ENCODE results near the gene PEAK1. TPM values are rescaled to one million over a fixed set of nuclear protein-coding genes. Genes with fewer than 3 reads are reported as not detected.

The PEAK1 gene
- total and polyA plus RNA-seq, 2 experiments from 2014 or later: 7.8 to 34.1 TPM

DNA sequence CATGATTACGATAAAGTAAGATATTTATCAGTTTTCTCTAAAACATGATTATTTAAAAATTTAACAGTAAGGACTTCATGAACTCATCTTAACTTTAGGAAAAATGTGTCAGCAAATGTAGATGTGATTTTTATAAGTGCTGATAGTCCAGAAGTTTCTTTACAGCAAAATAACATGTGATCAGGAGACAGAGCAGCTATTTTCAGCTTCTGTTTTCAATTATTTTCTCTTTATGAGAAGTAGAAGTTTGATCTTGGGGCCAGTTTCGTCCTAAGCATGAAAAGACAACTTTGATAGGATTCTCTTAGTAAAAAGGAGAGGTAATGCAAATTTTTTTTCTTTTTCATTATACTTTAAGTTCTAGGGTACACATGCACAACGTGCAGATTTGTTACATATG, 252.5 kb downstream of the PEAK1 start:
- no peaks in the 10 kb centered on the region for H3K27me3 ChIP-seq (ENCODE audit: insufficient read depth)
- H3F3A ChIP-seq (replicated peaks; ENCODE audit: low read depth): no peaks in the 10 kb centered on the region
- H3K4me3 ChIP-seq: no peak overlapping the region
- TF ChIP-seq CREB1 (CRISPR knock-in tag; IDR thresholded peaks at IDR 0.05; ENCODE audit: low read depth): no peak
- TF ChIP-seq JUNB (IDR thresholded peaks at IDR 0.05; ENCODE audit: unreplicated experiment): no peak
- TF ChIP-seq EZH2phosphoT487 (IDR thresholded peaks at IDR 0.05; ENCODE audit: unreplicated experiment): no peak
- no peak for TF ChIP-seq STAT1 (IDR thresholded peaks at IDR 0.05; ENCODE audit: unreplicated experiment)
- no peak for TF ChIP-seq ZNF114 (CRISPR knock-in tag; IDR thresholded peaks at IDR 0.05)
- TF ChIP-seq, protein P1, sequence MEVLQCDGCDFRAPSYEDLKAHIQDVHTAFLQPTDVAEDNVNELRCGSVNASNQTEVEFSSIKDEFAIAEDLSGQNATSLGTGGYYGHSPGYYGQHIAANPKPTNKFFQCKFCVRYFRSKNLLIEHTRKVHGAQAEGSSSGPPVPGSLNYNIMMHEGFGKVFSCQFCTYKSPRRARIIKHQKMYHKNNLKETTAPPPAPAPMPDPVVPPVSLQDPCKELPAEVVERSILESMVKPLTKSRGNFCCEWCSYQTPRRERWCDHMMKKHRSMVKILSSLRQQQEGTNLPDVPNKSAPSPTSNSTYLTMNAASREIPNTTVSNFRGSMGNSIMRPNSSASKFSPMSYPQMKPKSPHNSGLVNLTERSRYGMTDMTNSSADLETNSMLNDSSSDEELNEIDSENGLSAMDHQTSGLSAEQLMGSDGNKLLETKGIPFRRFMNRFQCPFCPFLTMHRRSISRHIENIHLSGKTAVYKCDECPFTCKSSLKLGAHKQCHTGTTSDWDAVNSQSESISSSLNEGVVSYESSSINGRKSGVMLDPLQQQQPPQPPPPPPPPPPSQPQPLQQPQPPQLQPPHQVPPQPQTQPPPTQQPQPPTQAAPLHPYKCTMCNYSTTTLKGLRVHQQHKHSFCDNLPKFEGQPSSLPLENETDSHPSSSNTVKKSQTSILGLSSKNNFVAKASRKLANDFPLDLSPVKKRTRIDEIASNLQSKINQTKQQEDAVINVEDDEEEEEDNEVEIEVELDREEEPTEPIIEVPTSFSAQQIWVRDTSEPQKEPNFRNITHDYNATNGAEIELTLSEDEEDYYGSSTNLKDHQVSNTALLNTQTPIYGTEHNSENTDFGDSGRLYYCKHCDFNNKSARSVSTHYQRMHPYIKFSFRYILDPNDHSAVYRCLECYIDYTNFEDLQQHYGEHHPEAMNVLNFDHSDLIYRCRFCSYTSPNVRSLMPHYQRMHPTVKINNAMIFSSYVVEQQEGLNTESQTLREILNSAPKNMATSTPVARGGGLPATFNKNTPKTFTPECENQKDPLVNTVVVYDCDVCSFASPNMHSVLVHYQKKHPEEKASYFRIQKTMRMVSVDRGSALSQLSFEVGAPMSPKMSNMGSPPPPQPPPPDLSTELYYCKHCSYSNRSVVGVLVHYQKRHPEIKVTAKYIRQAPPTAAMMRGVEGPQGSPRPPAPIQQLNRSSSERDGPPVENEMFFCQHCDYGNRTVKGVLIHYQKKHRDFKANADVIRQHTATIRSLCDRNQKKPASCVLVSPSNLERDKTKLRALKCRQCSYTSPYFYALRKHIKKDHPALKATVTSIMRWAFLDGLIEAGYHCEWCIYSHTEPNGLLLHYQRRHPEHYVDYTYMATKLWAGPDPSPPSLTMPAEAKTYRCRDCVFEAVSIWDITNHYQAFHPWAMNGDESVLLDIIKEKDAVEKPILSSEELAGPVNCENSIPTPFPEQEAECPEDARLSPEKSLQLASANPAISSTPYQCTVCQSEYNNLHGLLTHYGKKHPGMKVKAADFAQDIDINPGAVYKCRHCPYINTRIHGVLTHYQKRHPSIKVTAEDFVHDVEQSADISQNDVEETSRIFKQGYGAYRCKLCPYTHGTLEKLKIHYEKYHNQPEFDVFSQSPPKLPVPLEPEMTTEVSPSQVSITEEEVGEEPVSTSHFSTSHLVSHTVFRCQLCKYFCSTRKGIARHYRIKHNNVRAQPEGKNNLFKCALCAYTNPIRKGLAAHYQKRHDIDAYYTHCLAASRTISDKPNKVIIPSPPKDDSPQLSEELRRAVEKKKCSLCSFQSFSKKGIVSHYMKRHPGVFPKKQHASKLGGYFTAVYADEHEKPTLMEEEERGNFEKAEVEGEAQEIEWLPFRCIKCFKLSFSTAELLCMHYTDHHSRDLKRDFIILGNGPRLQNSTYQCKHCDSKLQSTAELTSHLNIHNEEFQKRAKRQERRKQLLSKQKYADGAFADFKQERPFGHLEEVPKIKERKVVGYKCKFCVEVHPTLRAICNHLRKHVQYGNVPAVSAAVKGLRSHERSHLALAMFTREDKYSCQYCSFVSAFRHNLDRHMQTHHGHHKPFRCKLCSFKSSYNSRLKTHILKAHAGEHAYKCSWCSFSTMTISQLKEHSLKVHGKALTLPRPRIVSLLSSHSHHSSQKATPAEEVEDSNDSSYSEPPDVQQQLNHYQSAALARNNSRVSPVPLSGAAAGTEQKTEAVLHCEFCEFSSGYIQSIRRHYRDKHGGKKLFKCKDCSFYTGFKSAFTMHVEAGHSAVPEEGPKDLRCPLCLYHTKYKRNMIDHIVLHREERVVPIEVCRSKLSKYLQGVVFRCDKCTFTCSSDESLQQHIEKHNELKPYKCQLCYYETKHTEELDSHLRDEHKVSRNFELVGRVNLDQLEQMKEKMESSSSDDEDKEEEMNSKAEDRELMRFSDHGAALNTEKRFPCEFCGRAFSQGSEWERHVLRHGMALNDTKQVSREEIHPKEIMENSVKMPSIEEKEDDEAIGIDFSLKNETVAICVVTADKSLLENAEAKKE (CRISPR knock-in tag; IDR thresholded peaks at IDR 0.05): no peak
- no peak for TF ChIP-seq ZNF331 (CRISPR knock-in tag; IDR thresholded peaks at IDR 0.05; ENCODE audit: low read depth)
- TF ChIP-seq, protein P2, sequence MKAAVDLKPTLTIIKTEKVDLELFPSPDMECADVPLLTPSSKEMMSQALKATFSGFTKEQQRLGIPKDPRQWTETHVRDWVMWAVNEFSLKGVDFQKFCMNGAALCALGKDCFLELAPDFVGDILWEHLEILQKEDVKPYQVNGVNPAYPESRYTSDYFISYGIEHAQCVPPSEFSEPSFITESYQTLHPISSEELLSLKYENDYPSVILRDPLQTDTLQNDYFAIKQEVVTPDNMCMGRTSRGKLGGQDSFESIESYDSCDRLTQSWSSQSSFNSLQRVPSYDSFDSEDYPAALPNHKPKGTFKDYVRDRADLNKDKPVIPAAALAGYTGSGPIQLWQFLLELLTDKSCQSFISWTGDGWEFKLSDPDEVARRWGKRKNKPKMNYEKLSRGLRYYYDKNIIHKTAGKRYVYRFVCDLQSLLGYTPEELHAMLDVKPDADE (IDR thresholded peaks at IDR 0.05): no peak
- no peak for TF ChIP-seq EZH2 (IDR thresholded peaks at IDR 0.05; ENCODE audit: low read depth, unreplicated experiment)
- TF ChIP-seq POLR2AphosphoS5 (IDR thresholded peaks at IDR 0.05; ENCODE audit: low read depth): no peak
- TF ChIP-seq, protein P3, sequence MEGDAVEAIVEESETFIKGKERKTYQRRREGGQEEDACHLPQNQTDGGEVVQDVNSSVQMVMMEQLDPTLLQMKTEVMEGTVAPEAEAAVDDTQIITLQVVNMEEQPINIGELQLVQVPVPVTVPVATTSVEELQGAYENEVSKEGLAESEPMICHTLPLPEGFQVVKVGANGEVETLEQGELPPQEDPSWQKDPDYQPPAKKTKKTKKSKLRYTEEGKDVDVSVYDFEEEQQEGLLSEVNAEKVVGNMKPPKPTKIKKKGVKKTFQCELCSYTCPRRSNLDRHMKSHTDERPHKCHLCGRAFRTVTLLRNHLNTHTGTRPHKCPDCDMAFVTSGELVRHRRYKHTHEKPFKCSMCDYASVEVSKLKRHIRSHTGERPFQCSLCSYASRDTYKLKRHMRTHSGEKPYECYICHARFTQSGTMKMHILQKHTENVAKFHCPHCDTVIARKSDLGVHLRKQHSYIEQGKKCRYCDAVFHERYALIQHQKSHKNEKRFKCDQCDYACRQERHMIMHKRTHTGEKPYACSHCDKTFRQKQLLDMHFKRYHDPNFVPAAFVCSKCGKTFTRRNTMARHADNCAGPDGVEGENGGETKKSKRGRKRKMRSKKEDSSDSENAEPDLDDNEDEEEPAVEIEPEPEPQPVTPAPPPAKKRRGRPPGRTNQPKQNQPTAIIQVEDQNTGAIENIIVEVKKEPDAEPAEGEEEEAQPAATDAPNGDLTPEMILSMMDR (conservative IDR thresholded peaks at IDR 0.05; ENCODE audit: low read depth in 2 of 2): no peak
- TF ChIP-seq NANOG (IDR thresholded peaks at IDR 0.05; ENCODE audit: borderline replicate concordance): no peak
- TF ChIP-seq, protein P4, sequence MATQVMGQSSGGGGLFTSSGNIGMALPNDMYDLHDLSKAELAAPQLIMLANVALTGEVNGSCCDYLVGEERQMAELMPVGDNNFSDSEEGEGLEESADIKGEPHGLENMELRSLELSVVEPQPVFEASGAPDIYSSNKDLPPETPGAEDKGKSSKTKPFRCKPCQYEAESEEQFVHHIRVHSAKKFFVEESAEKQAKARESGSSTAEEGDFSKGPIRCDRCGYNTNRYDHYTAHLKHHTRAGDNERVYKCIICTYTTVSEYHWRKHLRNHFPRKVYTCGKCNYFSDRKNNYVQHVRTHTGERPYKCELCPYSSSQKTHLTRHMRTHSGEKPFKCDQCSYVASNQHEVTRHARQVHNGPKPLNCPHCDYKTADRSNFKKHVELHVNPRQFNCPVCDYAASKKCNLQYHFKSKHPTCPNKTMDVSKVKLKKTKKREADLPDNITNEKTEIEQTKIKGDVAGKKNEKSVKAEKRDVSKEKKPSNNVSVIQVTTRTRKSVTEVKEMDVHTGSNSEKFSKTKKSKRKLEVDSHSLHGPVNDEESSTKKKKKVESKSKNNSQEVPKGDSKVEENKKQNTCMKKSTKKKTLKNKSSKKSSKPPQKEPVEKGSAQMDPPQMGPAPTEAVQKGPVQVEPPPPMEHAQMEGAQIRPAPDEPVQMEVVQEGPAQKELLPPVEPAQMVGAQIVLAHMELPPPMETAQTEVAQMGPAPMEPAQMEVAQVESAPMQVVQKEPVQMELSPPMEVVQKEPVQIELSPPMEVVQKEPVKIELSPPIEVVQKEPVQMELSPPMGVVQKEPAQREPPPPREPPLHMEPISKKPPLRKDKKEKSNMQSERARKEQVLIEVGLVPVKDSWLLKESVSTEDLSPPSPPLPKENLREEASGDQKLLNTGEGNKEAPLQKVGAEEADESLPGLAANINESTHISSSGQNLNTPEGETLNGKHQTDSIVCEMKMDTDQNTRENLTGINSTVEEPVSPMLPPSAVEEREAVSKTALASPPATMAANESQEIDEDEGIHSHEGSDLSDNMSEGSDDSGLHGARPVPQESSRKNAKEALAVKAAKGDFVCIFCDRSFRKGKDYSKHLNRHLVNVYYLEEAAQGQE (IDR thresholded peaks at IDR 0.05; ENCODE audit: unreplicated experiment): no peak
- no peaks in the 10 kb centered on the region for H3K36me3 Mint-ChIP-seq (ENCODE audit: low read depth)
- peaks cover 29% of the 10 kb centered on the region for H3K4me1 Mint-ChIP-seq
- DNase-seq (ENCODE audit: low spot score) (no peak), ATAC-seq (no peak)
- H2AFZ ChIP-seq: no peak overlapping the region
- no peaks in the 10 kb centered on the region for H4K20me1 ChIP-seq (replicated peaks; ENCODE audit: insufficient read depth)
- no peaks in the 10 kb centered on the region for H3K9me2 ChIP-seq (ENCODE audit: insufficient read depth)
- H3K27ac ChIP-seq (ENCODE audit: low read depth): no peak overlapping the region
- no peak overlapping the region for H3K27ac Mint-ChIP-seq
- no peaks in the 10 kb centered on the region for H3K9me3 Mint-ChIP-seq
- peaks cover 28% of the 10 kb centered on the region for H3K4me1 ChIP-seq (ENCODE audit: insufficient read depth)
- H3K36me3 ChIP-seq (ENCODE audit: insufficient read depth): no peaks in the 10 kb centered on the region
- H3K27me3 Mint-ChIP-seq (ENCODE audit: insufficient read depth, low read depth, poor library complexity): peaks cover 7% of the 10 kb centered on the region
- H3K4me3 Mint-ChIP-seq: no peak overlapping the region
- H3K4me2 ChIP-seq: no peak overlapping the region
- no peaks in the 10 kb centered on the region; the same call in 1 of the 2 replicates for H3K79me2 ChIP-seq (replicated peaks; ENCODE audit: insufficient read depth)
